C4-2B (cell line): ENCODE results near the gene SLC9A7.
"Not testable (repeated sequence)": the region's sequence is repeated elsewhere in the genome, so short reads cannot be mapped to it uniquely, and the experiment has no call there.

Experiments
- H3K27ac ChIP-seq: fragments of 450-650 bp; 2 replicates; pipeline ENCODE4 v1.5.1; 2017
- CTCF ChIP-seq: fragments of 450-650 bp; conservative IDR thresholded peaks from 2 replicates; pipeline ENCODE4 v1.5.1; 2017; ENCODE audit warnings: mild to moderate bottlenecking
- ZFX ChIP-seq: fragments of 450-650 bp; IDR thresholded peaks from 2 replicates; pipeline ENCODE4 v1.6.1; 2017

The SLC9A7 gene

GRCh38 chrX:46791927-46792809 is 33.2 kb upstream of the SLC9A7 start:
- H3K27ac ChIP-seq = peak overlapping the region; percentile 97

GRCh38 chrX:46788902-46789301 is 30.0 kb upstream of the SLC9A7 start:
- H3K27ac ChIP-seq = no peak overlapping the region
- TF ChIP-seq CTCF (no peak), ZFX (no peak)

More at GRCh38 chrX:46791927-46792809, 33.2 kb upstream of the SLC9A7 start:
- no peak for TF ChIP-seq ZFX
- no peak for TF ChIP-seq CTCF

GRCh38 chrX:46784437-46784836 is 25.5 kb upstream of the SLC9A7 start:
- H3K27ac ChIP-seq = not testable (repeated sequence)

- TF ChIP-seq ZFX (no peak), CTCF (no peak)
Measured at GRCh38 chrX:46782034-46782433, 23.1 kb upstream of the SLC9A7 start.

GRCh38 chrX:46777971-46778810 is 19.3 kb upstream of the SLC9A7 start:
- TF ChIP-seq ZFX (no peak), CTCF (no peak)
- H3K27ac ChIP-seq = peak overlapping the region; percentile 81

More at GRCh38 chrX:46782034-46782433, 23.1 kb upstream of the SLC9A7 start:
- no peak overlapping the region for H3K27ac ChIP-seq

- no peak overlapping the region for H3K27ac ChIP-seq
- TF ChIP-seq ZFX (no peak), CTCF (no peak)
Measured at GRCh38 chrX:46770817-46771163, 11.9 kb upstream of the SLC9A7 start.

GRCh38 chrX:46770000-46770816 is 11.3 kb upstream of the SLC9A7 start:
- H3K27ac ChIP-seq = no peak overlapping the region
- TF ChIP-seq ZFX (no peak), CTCF (no peak)
